ENCODE results near the gene CASP8. TPM values are rescaled to one million over a fixed set of nuclear protein-coding genes. Genes with fewer than 3 reads are reported as not detected.

The CASP8 gene
- total and polyA plus RNA-seq, 2 donors (not counting 1 experiment from before 2014, with no cell fraction given) = 76.7 to 120 TPM

- H4K20me1 ChIP-seq (ENCODE audit: control insufficient read depth, insufficient read depth, low read length, poor library complexity, severe bottlenecking) = peaks cover 5% of the 10 kb centered on the region
- no peaks in the 10 kb centered on the region for H3K9me3 ChIP-seq (ENCODE audit: control extremely low read depth in 1 of 3, control insufficient read depth in 2 of 3, insufficient read depth in 1 of 3, low read length in 2 of 3)
- POLR2A ChIA-PET = interaction anchor here (1.4 to 1.6 kb wide), 2 partner anchors 22 to 76 kb away, joined by 3 to 5 read pairs; partner anchors contain the start of gene CASP10
- H3K4me1 ChIP-seq (ENCODE audit: control insufficient read depth in 2 of 2, insufficient read depth in 2 of 2, low read length in 2 of 2) = peaks cover 60 to 82% of the 10 kb centered on the region in 2 donors
- WGBS (ENCODE audit: insufficient coverage) = 40% methylated on average over 5 of the region's 15 CpGs
- H3K4me3 ChIP-seq (ENCODE audit: control extremely low read depth in 1 of 5, extremely low read depth in 1 of 5, insufficient read depth in 1 of 5, low read depth in 2 of 5, low read length in 4 of 5) = peak overlapping the region; percentile 39 to 90 (median 58)
- H3K27me3 Mint-ChIP-seq = no peaks in the 10 kb centered on the region
- intact Hi-C loops (cut with micrococcal nuclease) = loop anchor here (1.0 to 5.0 kb wide), 7 partner anchors 23 to 523 kb away; partner anchors contain the start of genes ALS2, CFLAR, HYCC2 and STRADB
- peak overlapping the region; percentile 87 for H3K4me2 ChIP-seq (replicated peaks; ENCODE audit: low read depth, low read length, poor library complexity, severe bottlenecking)
- H3K4me3 Mint-ChIP-seq = peak overlapping the region; percentile 87
- CTCF ChIA-PET = interaction anchor here (0.8 to 10.9 kb wide), 6 partner anchors 12 to 190 kb away, joined by 3 to 123 read pairs (median 5); no protein-coding TSS in a partner anchor
- TF ChIP-seq EZH2 (IDR thresholded peaks at IDR 0.05; ENCODE audit: borderline replicate concordance, insufficient read depth, low read depth, low read length, poor library complexity, severe bottlenecking) = no peak
- TF ChIP-seq, protein P1, sequence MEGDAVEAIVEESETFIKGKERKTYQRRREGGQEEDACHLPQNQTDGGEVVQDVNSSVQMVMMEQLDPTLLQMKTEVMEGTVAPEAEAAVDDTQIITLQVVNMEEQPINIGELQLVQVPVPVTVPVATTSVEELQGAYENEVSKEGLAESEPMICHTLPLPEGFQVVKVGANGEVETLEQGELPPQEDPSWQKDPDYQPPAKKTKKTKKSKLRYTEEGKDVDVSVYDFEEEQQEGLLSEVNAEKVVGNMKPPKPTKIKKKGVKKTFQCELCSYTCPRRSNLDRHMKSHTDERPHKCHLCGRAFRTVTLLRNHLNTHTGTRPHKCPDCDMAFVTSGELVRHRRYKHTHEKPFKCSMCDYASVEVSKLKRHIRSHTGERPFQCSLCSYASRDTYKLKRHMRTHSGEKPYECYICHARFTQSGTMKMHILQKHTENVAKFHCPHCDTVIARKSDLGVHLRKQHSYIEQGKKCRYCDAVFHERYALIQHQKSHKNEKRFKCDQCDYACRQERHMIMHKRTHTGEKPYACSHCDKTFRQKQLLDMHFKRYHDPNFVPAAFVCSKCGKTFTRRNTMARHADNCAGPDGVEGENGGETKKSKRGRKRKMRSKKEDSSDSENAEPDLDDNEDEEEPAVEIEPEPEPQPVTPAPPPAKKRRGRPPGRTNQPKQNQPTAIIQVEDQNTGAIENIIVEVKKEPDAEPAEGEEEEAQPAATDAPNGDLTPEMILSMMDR (IDR thresholded peaks at IDR 0.05) = no peak
- H3K79me2 ChIP-seq (ENCODE audit: control insufficient read depth, insufficient read depth, low read length) = peaks cover 70% of the 10 kb centered on the region
- H3K27me3 ChIP-seq (replicated peaks in 1 of 4; ENCODE audit: control extremely low read depth in 1 of 4, control insufficient read depth in 3 of 4, insufficient read depth in 4 of 4, low read length in 3 of 4) = no peaks in the 10 kb centered on the region
- no peak for DNase-seq
- H2AFZ ChIP-seq (ENCODE audit: insufficient read depth, low read depth, low read length, poor library complexity, severe bottlenecking) = peak overlapping the region; percentile 55
- H3K9ac ChIP-seq (ENCODE audit: low read length) = peak overlapping the region; percentile 81
- H3K27ac Mint-ChIP-seq = peak overlapping the region; percentile 99
- peak; percentile 6 for ATAC-seq (ENCODE audit: low read depth)
- no peaks in the 10 kb centered on the region for H3K9me3 Mint-ChIP-seq (ENCODE audit: insufficient read depth)
- no peaks in the 10 kb centered on the region for H3K36me3 ChIP-seq (replicated peaks in 1 of 2; ENCODE audit: control extremely low read depth in 1 of 2, control insufficient read depth in 1 of 2, extremely low read depth in 1 of 2, insufficient read depth in 2 of 2, low read length in 1 of 2)
- peaks cover 78% of the 10 kb centered on the region for H3K4me1 Mint-ChIP-seq
- H3K27ac ChIP-seq (ENCODE audit: low read length in 2 of 2) = peak overlapping the region; percentile 97 to 98
Observed at GRCh38 chr2:201258666-201259615, 1.4 kb upstream of the CASP8 start.

All from B cell (primary cell).